IPS-18c (cell line): ENCODE data around the gene CFAP61.

Experiments
- H3K4me3 ChIP-seq: 2 replicates; pipeline ENCODE4 v1.7.0; 2013; ENCODE audit warnings: low read depth, mild to moderate bottlenecking, low read length, moderate library complexity; ENCODE audit not compliant: insufficient read depth
- H3K9me3 ChIP-seq: one replicate; pipeline ENCODE4 v1.6.1; 2013; ENCODE audit warnings: mild to moderate bottlenecking, low read length, moderate library complexity; ENCODE audit not compliant: control insufficient read depth, insufficient read depth

CFAP61 gene

GRCh38 chr20:20255099-20255498, 202.8 kb downstream of the CFAP61 start:
- H3K4me3 ChIP-seq: no peak overlapping the region
- H3K9me3 ChIP-seq: no peaks in the 10 kb centered on the region

GRCh38 chr20:20259533-20259932, 207.2 kb downstream of the CFAP61 start:
- Histone ChIP-seq H3K9me3 (no peaks in the 10 kb centered on the region), H3K4me3 (no peak overlapping the region)

- H3K4me3 ChIP-seq: no peak overlapping the region
- H3K9me3 ChIP-seq: no peaks in the 10 kb centered on the region
These were observed 208.8 kb downstream of the CFAP61 start for GRCh38 chr20:20261159-20261558.

- Histone ChIP-seq H3K9me3 (no peaks in the 10 kb centered on the region), H3K4me3 (no peak overlapping the region)
These were observed 212.9 kb downstream of the CFAP61 start for GRCh38 chr20:20265210-20265609.

- Histone ChIP-seq H3K9me3 (no peaks in the 10 kb centered on the region), H3K4me3 (no peak overlapping the region)
These were observed 214.2 kb downstream of the CFAP61 start for GRCh38 chr20:20266552-20266951.

- Histone ChIP-seq H3K4me3 (no peak overlapping the region), H3K9me3 (no peaks in the 10 kb centered on the region)
These were observed 215.5 kb downstream of the CFAP61 start for GRCh38 chr20:20267685-20268370.

GRCh38 chr20:20271271-20271670, 218.9 kb downstream of the CFAP61 start:
- no peak overlapping the region for H3K4me3 ChIP-seq
- H3K9me3 ChIP-seq: no peaks in the 10 kb centered on the region

GRCh38 chr20:20272686-20273085, 220.4 kb downstream of the CFAP61 start:
- Histone ChIP-seq H3K9me3 (no peaks in the 10 kb centered on the region), H3K4me3 (no peak overlapping the region)

- no peaks in the 10 kb centered on the region for H3K9me3 ChIP-seq
- H3K4me3 ChIP-seq: no peak overlapping the region
These were observed 221.0 kb downstream of the CFAP61 start for GRCh38 chr20:20273286-20273685.

- Histone ChIP-seq H3K4me3 (no peak overlapping the region), H3K9me3 (no peaks in the 10 kb centered on the region)
These were observed 222.5 kb downstream of the CFAP61 start for GRCh38 chr20:20274821-20275220.

- H3K4me3 ChIP-seq: no peak overlapping the region
- no peaks in the 10 kb centered on the region for H3K9me3 ChIP-seq
These were observed 223.3 kb downstream of the CFAP61 start for GRCh38 chr20:20275636-20276035.

GRCh38 chr20:20276811-20277530, 224.6 kb downstream of the CFAP61 start:
- H3K4me3 ChIP-seq: no peak overlapping the region
- no peaks in the 10 kb centered on the region for H3K9me3 ChIP-seq

- no peaks in the 10 kb centered on the region for H3K9me3 ChIP-seq
- no peak overlapping the region for H3K4me3 ChIP-seq
These were observed 225.6 kb downstream of the CFAP61 start for GRCh38 chr20:20277894-20278335.

GRCh38 chr20:20286061-20286460, 233.7 kb downstream of the CFAP61 start:
- peaks cover 6% of the 10 kb centered on the region for H3K9me3 ChIP-seq

GRCh38 chr20:20289331-20289730, 237.0 kb downstream of the CFAP61 start:
- Histone ChIP-seq H3K4me3 (no peak overlapping the region), H3K9me3 (peaks cover 6% of the 10 kb centered on the region)

More at GRCh38 chr20:20286061-20286460, 233.7 kb downstream of the CFAP61 start:
- H3K4me3 ChIP-seq: no peak overlapping the region

- H3K4me3 ChIP-seq: no peak overlapping the region
- H3K9me3 ChIP-seq: peaks cover 6% of the 10 kb centered on the region
These were observed 240.1 kb downstream of the CFAP61 start for GRCh38 chr20:20292472-20292871.

GRCh38 chr20:20293141-20293540, 240.8 kb downstream of the CFAP61 start:
- no peak overlapping the region for H3K4me3 ChIP-seq
- H3K9me3 ChIP-seq: peaks cover 3% of the 10 kb centered on the region

- H3K9me3 ChIP-seq: peaks cover under 1% of the 10 kb centered on the region
- no peak overlapping the region for H3K4me3 ChIP-seq
These were observed 241.5 kb downstream of the CFAP61 start for GRCh38 chr20:20293691-20294385.
